Measurements from ENCODE around the gene CHD5. TPM values are rescaled to one million over a fixed set of nuclear protein-coding genes. Genes with fewer than 3 reads are reported as not detected.

Gene CHD5
- total and polyA plus RNA-seq, 12 donors, result 0.07 to 56.5 (median 2.1) TPM; not detected in 2

GRCh38 chr1:6218375-6219164, 38.4 kb upstream of the CHD5 start:
- TF ChIP-seq POLR2A (IDR thresholded peaks at IDR 0.05) (no peak), CTCF (IDR thresholded peaks at IDR 0.05) (no peak)
- Histone ChIP-seq H3K27ac (no peak overlapping the region), H3K36me3 (replicated peaks in 1 of 2) (peaks cover 0 to 4% of the 10 kb centered on the region in 2 donors), H3K27me3 (no peaks in the 10 kb centered on the region), H3K9me3 (replicated peaks in 1 of 3) (no peaks in the 10 kb centered on the region), H3K4me3 (no peak overlapping the region), H3K4me1 (replicated peaks in 1 of 2) (peaks cover 0 to 6% of the 10 kb centered on the region in 2 donors)
- 89 to 92% (median 90%) methylated on average over 16 of the region's 16 CpGs for WGBS, 4 donors
- intact Hi-C loops (cut with DNase I), result no loop called here
- no peak for DNase-seq

DNA sequence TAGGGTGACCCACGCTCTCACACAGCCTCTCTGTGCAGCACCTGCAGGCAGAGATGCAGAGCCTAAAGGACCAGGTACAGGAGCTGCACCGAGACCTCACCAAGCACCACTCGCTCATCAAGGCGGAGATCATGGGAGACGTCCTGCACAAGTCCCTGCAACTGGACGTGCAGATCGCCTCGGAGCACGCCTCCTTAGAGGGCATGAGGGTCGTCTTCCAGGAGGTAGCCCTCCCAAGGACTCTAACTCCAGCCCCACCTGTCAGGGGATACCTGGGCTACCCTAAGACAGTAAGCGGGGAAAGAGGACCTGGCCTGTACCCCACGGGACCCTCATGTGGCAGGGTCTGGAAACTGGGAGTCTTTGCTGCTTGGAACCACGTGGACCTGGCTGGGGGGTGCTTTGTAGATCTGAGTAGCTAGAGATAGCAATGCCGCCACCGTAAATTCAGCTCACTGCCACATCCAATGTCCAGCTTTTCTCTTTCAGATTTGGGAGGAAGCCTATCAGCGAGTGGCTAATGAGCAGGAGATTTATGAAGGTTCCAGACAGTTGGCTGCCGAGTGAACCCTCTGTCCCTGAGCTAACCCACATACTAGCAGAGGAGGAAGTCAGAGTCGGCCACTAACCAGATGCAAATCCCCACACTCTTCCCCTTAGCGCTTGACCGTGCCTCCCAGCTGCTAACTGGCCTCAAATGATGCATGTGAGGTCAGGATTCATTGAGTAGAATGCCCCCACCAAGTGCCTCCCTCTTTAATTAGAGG, 32.3 kb upstream of the CHD5 start:
- intact Hi-C loops (cut with DNase I), result no loop called here
- TF ChIP-seq CTCF (IDR thresholded peaks at IDR 0.05), result no peak
- no peak for TF ChIP-seq POLR2A (IDR thresholded peaks at IDR 0.05)
- WGBS, 4 donors, result 65 to 79% (median 78%) methylated on average over 7 to 20 of the region's 20 CpGs

GRCh38 chr1:6211731-6212130, 31.6 kb upstream of the CHD5 start:
- 87 to 97% (median 93%) methylated on average over 3 to 16 of the region's 16 CpGs for WGBS, 4 donors
- H3K4me3 ChIP-seq, result no peak overlapping the region
- intact Hi-C loops (cut with DNase I), result no loop called here
- DNase-seq, result no peak
- H3K27me3 ChIP-seq, result no peaks in the 10 kb centered on the region
- no peaks in the 10 kb centered on the region for H3K9me3 ChIP-seq (replicated peaks in 1 of 3)
- no peaks in the 10 kb centered on the region for H3K36me3 ChIP-seq (replicated peaks in 1 of 2)
- no peak for TF ChIP-seq CTCF (IDR thresholded peaks at IDR 0.05)
- TF ChIP-seq POLR2A (IDR thresholded peaks at IDR 0.05), result no peak
- peaks cover 9 to 14% of the 10 kb centered on the region in 2 donors for H3K4me1 ChIP-seq (replicated peaks in 1 of 2)
- H3K27ac ChIP-seq, result no peak overlapping the region

More for the DNA sequence above, 32.3 kb upstream of the CHD5 start:
- no peak for DNase-seq
- Histone ChIP-seq H3K9me3 (replicated peaks in 1 of 3) (no peaks in the 10 kb centered on the region), H3K27ac (no peak overlapping the region), H3K36me3 (replicated peaks in 1 of 2) (no peaks in the 10 kb centered on the region), H3K4me3 (no peak overlapping the region), H3K4me1 (replicated peaks in 1 of 2) (peaks cover 9 to 14% of the 10 kb centered on the region in 2 donors), H3K27me3 (no peaks in the 10 kb centered on the region)

DNA sequence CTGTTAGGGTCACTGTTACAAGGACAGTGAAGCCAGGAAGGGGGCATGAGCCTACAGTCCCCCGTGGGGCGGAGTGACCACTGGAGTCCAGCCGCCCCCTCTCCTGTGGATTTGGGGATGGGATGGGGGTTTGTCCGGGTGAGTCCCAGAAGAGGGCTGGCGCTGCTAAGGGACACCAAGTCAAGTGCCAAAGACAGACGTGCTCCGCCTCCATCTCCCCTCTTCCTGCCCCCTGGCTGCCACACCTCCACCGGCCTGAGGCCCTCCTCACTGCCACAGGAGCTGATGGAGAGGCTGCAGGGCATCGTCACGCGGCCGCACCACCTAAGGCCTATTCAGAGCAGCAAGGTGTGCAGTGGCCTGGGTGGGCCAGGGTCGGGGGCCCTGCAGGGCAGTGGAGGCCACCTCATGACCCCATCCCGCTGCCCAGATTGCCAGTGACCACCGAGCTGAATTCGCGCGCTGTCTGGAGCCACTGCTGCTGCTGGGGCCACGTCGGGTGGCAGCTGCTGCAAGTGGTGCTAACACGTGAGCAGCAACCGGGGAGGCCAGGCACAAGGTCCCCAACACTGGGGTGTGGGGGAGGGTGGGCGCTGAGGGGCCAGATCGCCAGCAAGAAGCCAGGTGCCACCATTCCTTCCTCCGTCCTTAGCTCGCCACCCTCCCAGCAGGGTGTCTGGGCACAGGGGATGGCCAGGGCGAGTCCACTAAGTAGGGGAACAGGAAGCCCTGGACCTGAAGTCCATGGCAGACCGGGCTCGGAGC, 30.7 kb upstream of the CHD5 start:
- Histone ChIP-seq H3K27ac (no peak overlapping the region), H3K27me3 (no peaks in the 10 kb centered on the region), H3K36me3 (replicated peaks in 1 of 2) (no peaks in the 10 kb centered on the region), H3K4me3 (no peak overlapping the region), H3K4me1 (replicated peaks in 1 of 2) (peaks cover 9 to 22% of the 10 kb centered on the region in 2 donors), H3K9me3 (replicated peaks in 1 of 3) (no peaks in the 10 kb centered on the region)
- intact Hi-C loops (cut with DNase I), result no loop called here
- no peak for TF ChIP-seq POLR2A (IDR thresholded peaks at IDR 0.05)
- no peak for TF ChIP-seq CTCF (IDR thresholded peaks at IDR 0.05)
- WGBS, 4 donors, result 92 to 99% (median 95%) methylated on average over 9 to 29 of the region's 29 CpGs
- no peak for DNase-seq

Data from adrenal gland (tissue), 12 donors.